Endothelial cell of umbilical vein (primary cell): ENCODE measurements around the gene PROK2. TPM values are rescaled to one million over a fixed set of nuclear protein-coding genes. Genes with fewer than 3 reads are reported as not detected.

Source experiments
- BruUV-seq: library from RNA; stranded (reverse); fragments of 400-500 nt; replicated peaks from 2 replicates; lab custom pipeline; 2021; lab: Mats Ljungman, UMichigan
- CTCF ChIA-PET: fragments of 300-600, 350-600 bp; sonication (Branson Sonifier 250); formaldehyde crosslinking; loops from one replicate; lab custom pipeline; 2021; ENCODE audit warnings: antibody characterized with exemption, inconsistent platforms; lab: Charles Lee
- POLR2A ChIA-PET: fragments of 300-600, 350-600 bp; sonication (Branson Sonifier 250); formaldehyde crosslinking; loops from one replicate; lab custom pipeline; 2021; ENCODE audit warnings: antibody characterized with exemption, inconsistent platforms; lab: Charles Lee
- DNase-seq: peaks from one replicate; pipeline ENCODE4 v3.0.0-alpha.2; 2011; ENCODE audit warnings: low read depth, low spot score
- FAIRE-seq: peaks from 2 replicates; lab custom pipeline; 2011; peaks lifted over from hg19 to GRCh38; lab: Jason Lieb, UNC
- H2AFZ ChIP-seq: 2 replicates; pipeline ENCODE4 v1.6.0; 2012; ENCODE audit warnings: low read depth, low read length, control low read depth, inconsistent platforms
- H3K27ac ChIP-seq: 2 replicates; pipeline ENCODE4 v1.5.1; 2011; ENCODE audit warnings: low read depth, mild to moderate bottlenecking, control low read depth, low read length, moderate library complexity; ENCODE audit not compliant: insufficient read depth
- H3K27me3 ChIP-seq, 2 experiments: 2 replicates each; pipeline versions ENCODE4 v1.6.0 to v1.6.1; 2011; ENCODE audit warnings: low read length in 2 of 2, mixed read lengths in 1 of 2; ENCODE audit not compliant: control insufficient read depth in 2 of 2, insufficient read depth in 2 of 2
- H3K36me3 ChIP-seq, 2 experiments: 2 replicates in 1 of 2; 3 replicates in 1 of 2; pipeline ENCODE4 v1.5.1; 2011; ENCODE audit warnings: low read length in 2 of 2, mild to moderate bottlenecking in 1 of 2, moderate library complexity in 1 of 2; ENCODE audit not compliant: control insufficient read depth in 2 of 2, insufficient read depth in 2 of 2; ENCODE audit errors: extremely low read depth in 1 of 2
- H3K4me1 ChIP-seq: 3 replicates; pipeline ENCODE4 v1.5.1; 2011; ENCODE audit warnings: mild to moderate bottlenecking, low read length; ENCODE audit not compliant: control insufficient read depth, insufficient read depth; ENCODE audit errors: extremely low read depth
- H3K4me2 ChIP-seq: 2 replicates; pipeline ENCODE4 v1.6.1; 2011; ENCODE audit warnings: low read length, control low read depth, mixed read lengths; ENCODE audit not compliant: insufficient read depth
- H3K4me3 ChIP-seq, 3 experiments: fragments of 200-600 bp in 1 of 3; sonication (generic), shearing (Covaris generic) in 1 of 3; replicated peaks in 1 of 3; 2 replicates each; pipeline ENCODE4 v1.5.1; 2011 to 2016; ENCODE audit warnings: control low read depth in 3 of 3, low read length in 3 of 3, mild to moderate bottlenecking in 2 of 3, inconsistent platforms in 1 of 3, low read depth in 1 of 3, moderate library complexity in 1 of 3; ENCODE audit not compliant: insufficient read depth in 1 of 3
- H3K79me2 ChIP-seq: 2 replicates; pipeline ENCODE4 v1.6.0; 2012; ENCODE audit warnings: low read length, inconsistent platforms; ENCODE audit not compliant: control insufficient read depth, insufficient read depth
- H3K9ac ChIP-seq: replicated peaks from 2 replicates; pipeline ENCODE3; 2011; ENCODE audit warnings: low read length, control low read depth; ENCODE audit not compliant: insufficient read depth; ENCODE audit errors: extremely low read depth
- H3K9me1 ChIP-seq: replicated peaks from 3 replicates; pipeline ENCODE4 v1.6.0; 2011; ENCODE audit warnings: mild to moderate bottlenecking, low read length; ENCODE audit not compliant: control insufficient read depth, insufficient read depth; ENCODE audit errors: extremely low read depth
- H3K9me3 ChIP-seq: replicated peaks from 2 replicates; pipeline ENCODE4 v1.5.1; 2012; ENCODE audit warnings: low read length, inconsistent platforms; ENCODE audit not compliant: control insufficient read depth, insufficient read depth
- H4K20me1 ChIP-seq: replicated peaks from 2 replicates; pipeline ENCODE3; 2011; ENCODE audit warnings: mild to moderate bottlenecking, low read length; ENCODE audit not compliant: control insufficient read depth, insufficient read depth; ENCODE audit errors: extremely low read depth
- MYC ChIP-seq: IDR thresholded peaks from one replicate; pipeline ENCODE4 v1.6.1; 2011; ENCODE audit warnings: mild to moderate bottlenecking, low read depth, low read length
- POLR2A ChIP-seq: IDR thresholded peaks from 2 replicates; pipeline ENCODE4 v1.6.1; 2012; ENCODE audit warnings: low read depth, mild to moderate bottlenecking, control low read depth, low read length
- dilution Hi-C: fragments of 300-500 bp; cut with MboI; formaldehyde crosslinking; loops from one replicate; pipeline ENCODE4 v1.15.0; 2019; ENCODE audit warnings: low sequenced_read_pairs; ENCODE audit not compliant: extremely low pct_ligation_motif_present
- intact Hi-C: fragments of 100-400 bp; cut with micrococcal nuclease; formaldehyde crosslinking; loops from one replicate; pipeline ENCODE4 v1.10.0; 2022
- polyA plus RNA-seq, 4 experiments: library from polyadenylated mRNA; depleted of rRNA in 3 of 4; stranded (reverse) in 3 of 4; unstranded in 1 of 4; fragments of >200 nt; gene quantifications; 2 replicates each; pipeline versions ENCODE4 v1.2.1 to v1.2.3, GENCODE V29; 2011 to 2012; ENCODE audit warnings: missing spikeins in 1 of 4
- total RNA-seq: library from RNA; stranded (reverse); gene quantifications from 2 replicates; pipeline ENCODE4 v1.2.3, GENCODE V29; 2021

PROK2 gene
- total and polyA plus RNA-seq, 2 donors (not counting 3 experiments of a cell fraction or from before 2014, with no cell fraction given): not detected

DNA sequence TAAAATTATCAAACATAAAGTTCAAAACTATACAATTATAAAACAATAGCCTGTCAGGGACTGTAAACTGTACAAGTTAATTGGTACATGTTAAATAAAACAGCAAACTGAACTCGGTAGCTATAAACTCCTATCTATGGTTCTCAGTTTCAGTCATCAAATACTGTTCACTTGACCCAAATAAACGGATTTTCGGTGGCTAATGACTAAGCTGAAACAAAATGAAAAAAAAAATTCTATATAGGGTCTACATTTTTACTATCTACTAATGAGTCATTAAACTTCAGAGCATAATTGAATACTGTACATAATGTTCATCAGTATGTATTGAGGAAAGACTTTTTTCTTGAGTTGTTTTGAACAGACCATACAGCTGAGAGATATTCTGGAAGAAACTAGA is 6.6 kb downstream of the PROK2 start:
- Histone ChIP-seq H3K36me3 (no peaks in the 10 kb centered on the region), H3K4me2 (no peak overlapping the region), H3K27me3 (peaks cover 16 to 45% of the 10 kb centered on the region in 2 experiments), H3K27ac (no peak overlapping the region), H2AFZ (no peak overlapping the region), H3K4me1 (no peaks in the 10 kb centered on the region), H4K20me1 (no peaks in the 10 kb centered on the region), H3K79me2 (no peaks in the 10 kb centered on the region), H3K9ac (no peak overlapping the region), H3K4me3 (no peak overlapping the region), H3K9me3 (no peaks in the 10 kb centered on the region), H3K9me1 (no peaks in the 10 kb centered on the region)
- no peak for TF ChIP-seq MYC
- no peak for FAIRE-seq
- dilution Hi-C loops: no loop called here
- intact Hi-C loops: no loop called here
- ChIA-PET POLR2A (no interaction called here), CTCF (no interaction called here)
- no peak for DNase-seq
- BruUV-seq: no TSS peak

- no peak for DNase-seq
- intact Hi-C loops (no loop called here), dilution Hi-C loops (no loop called here)
- BruUV-seq: no TSS peak
- POLR2A ChIA-PET: no interaction called here
- no peaks in the 10 kb centered on the region for H3K36me3 ChIP-seq
- no peak overlapping the region for H3K4me3 ChIP-seq
- TF ChIP-seq POLR2A: no peak
- no peaks in the 10 kb centered on the region for H3K9me3 ChIP-seq
- H3K9ac ChIP-seq: no peak overlapping the region
- no peaks in the 10 kb centered on the region for H4K20me1 ChIP-seq
- H3K4me1 ChIP-seq: no peaks in the 10 kb centered on the region
- FAIRE-seq: no peak
- H3K79me2 ChIP-seq: no peaks in the 10 kb centered on the region
- no peak overlapping the region for H3K4me2 ChIP-seq
- H3K27me3 ChIP-seq: peaks cover 9 to 28% of the 10 kb centered on the region in 2 experiments
- no peak overlapping the region for H3K27ac ChIP-seq
- H3K9me1 ChIP-seq: no peaks in the 10 kb centered on the region
- H2AFZ ChIP-seq: no peak overlapping the region
- CTCF ChIA-PET: no interaction called here
Observed at GRCh38 chr3:71776538-71776937, 8.4 kb downstream of the PROK2 start.
